Osteocyte (in vitro differentiated cells): ENCODE data around the gene U2AF2. TPM values are rescaled to one million over a fixed set of nuclear protein-coding genes. Genes with fewer than 3 reads are reported as not detected.

Experiments used
- DNase-seq: peaks from one replicate; pipeline ENCODE4 v3.0.0; 2021; ENCODE audit warnings: mixed read lengths; ENCODE audit not compliant: unreplicated experiment; ENCODE audit errors: extremely low spot score
- H3K27ac Mint-ChIP-seq: one replicate; pipeline ENCODE4 v1.8.0; 2021; ENCODE audit warnings: mild to moderate bottlenecking, mixed read lengths; ENCODE audit not compliant: unreplicated experiment
- H3K27me3 Mint-ChIP-seq: one replicate; pipeline ENCODE4 v1.8.0; 2021; ENCODE audit warnings: mixed read lengths; ENCODE audit not compliant: unreplicated experiment
- H3K36me3 Mint-ChIP-seq: one replicate; pipeline ENCODE4 v1.8.0; 2021; ENCODE audit warnings: mixed read lengths; ENCODE audit not compliant: unreplicated experiment
- H3K4me1 Mint-ChIP-seq: one replicate; pipeline ENCODE4 v1.8.0; 2021; ENCODE audit warnings: mixed read lengths; ENCODE audit not compliant: unreplicated experiment
- H3K4me3 Mint-ChIP-seq: one replicate; pipeline ENCODE4 v1.8.0; 2021; ENCODE audit warnings: mild to moderate bottlenecking, moderate library complexity, mixed read lengths; ENCODE audit not compliant: unreplicated experiment
- H3K9me3 Mint-ChIP-seq: one replicate; pipeline ENCODE4 v1.8.0; 2021; ENCODE audit warnings: mixed read lengths; ENCODE audit not compliant: unreplicated experiment
- CTCF ChIP-seq: fragments of 200-600 bp; sonication (generic); IDR thresholded peaks from 2 replicates; pipeline ENCODE4 v1.5.0; 2021; ENCODE audit warnings: antibody characterized with exemption, mild to moderate bottlenecking, moderate library complexity
- total RNA-seq: library from RNA; stranded (reverse); gene quantifications from 2 replicates; pipeline ENCODE4 v1.2.1, GENCODE V29; 2021

U2AF2 gene
- total RNA-seq, 1 donor from 2014 or later: 189 TPM

GRCh38 chr19:55647732-55648584, 6.9 kb upstream of the U2AF2 start, which contains the start of gene CCDC106:
Gene CCDC106 (plus strand): TSS chr19:55648212. CDS start chr19:55649047, 835 bp downstream.
- TF ChIP-seq CTCF: no peak
- Mint-ChIP-seq H3K4me1 (peaks cover 48% of the 10 kb centered on the region), H3K9me3 (no peaks in the 10 kb centered on the region), H3K27me3 (no peaks in the 10 kb centered on the region), H3K27ac (peak within 1 kb of the TSS; percentile 80), H3K4me3 (peak within 1 kb of the TSS; percentile 87), H3K36me3 (peaks cover 14% of the 10 kb centered on the region)
- no peak for DNase-seq

- peak overlapping the region; percentile 66 for H3K27ac Mint-ChIP-seq
- peak overlapping the region; percentile 79 for H3K4me3 Mint-ChIP-seq
- H3K4me1 Mint-ChIP-seq: peaks cover 44% of the 10 kb centered on the region
- no peaks in the 10 kb centered on the region for H3K9me3 Mint-ChIP-seq
- H3K27me3 Mint-ChIP-seq: no peaks in the 10 kb centered on the region
- no peak for TF ChIP-seq CTCF
- no peak for DNase-seq
- H3K36me3 Mint-ChIP-seq: peaks cover 14% of the 10 kb centered on the region
Measured at GRCh38 chr19:55648585-55649267, 6.1 kb upstream of the U2AF2 start.

GRCh38 chr19:55649268-55650125, 5.3 kb upstream of the U2AF2 start:
- Mint-ChIP-seq H3K36me3 (peaks cover 14% of the 10 kb centered on the region), H3K27ac (peak overlapping the region; percentile 66), H3K9me3 (no peaks in the 10 kb centered on the region), H3K4me3 (peak overlapping the region; percentile 79), H3K27me3 (no peaks in the 10 kb centered on the region), H3K4me1 (peaks cover 38% of the 10 kb centered on the region)
- DNase-seq: no peak
- no peak for TF ChIP-seq CTCF

GRCh38 chr19:55650126-55650557, 4.7 kb upstream of the U2AF2 start:
- Mint-ChIP-seq H3K9me3 (no peaks in the 10 kb centered on the region), H3K4me3 (peak overlapping the region; percentile 50), H3K36me3 (peaks cover 13% of the 10 kb centered on the region), H3K27ac (peak overlapping the region; percentile 66), H3K4me1 (peaks cover 37% of the 10 kb centered on the region), H3K27me3 (no peaks in the 10 kb centered on the region)
- TF ChIP-seq CTCF: no peak
- DNase-seq: no peak
